GM21737 (cell line): ENCODE data around the gene KLHL40.
"Not testable (repeated sequence)": the region's sequence is repeated elsewhere in the genome, so short reads cannot be mapped to it uniquely, and the experiment has no call there.

Experiments
- ATAC-seq: cut with Tn5 transposase; IDR thresholded peaks from one replicate; pipeline ENCODE4 v1.9.1; 2021; ENCODE audit warnings: mild to moderate bottlenecking, moderate library complexity; ENCODE audit not compliant: unreplicated experiment

The KLHL40 gene

DNA sequence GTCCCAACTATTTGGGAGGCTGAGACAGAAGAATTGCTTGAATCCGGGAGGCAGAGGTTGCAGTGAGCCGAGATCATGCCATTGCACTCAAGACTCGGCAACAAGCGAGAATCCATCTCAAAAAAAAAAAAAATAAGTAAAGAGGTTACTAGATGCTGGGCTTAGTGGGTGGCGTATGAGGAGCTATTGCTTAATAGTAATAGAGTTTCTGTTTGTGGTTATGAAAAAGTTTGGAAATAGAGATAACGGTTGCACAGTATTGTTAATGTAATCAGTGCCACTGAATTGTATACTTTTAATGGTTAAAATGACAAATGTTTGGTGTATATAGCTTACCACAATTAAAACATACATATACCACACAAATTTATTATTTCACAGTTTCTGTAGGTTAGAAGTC, 32.0 kb downstream of the KLHL40 start:
- ATAC-seq: no peak

DNA sequence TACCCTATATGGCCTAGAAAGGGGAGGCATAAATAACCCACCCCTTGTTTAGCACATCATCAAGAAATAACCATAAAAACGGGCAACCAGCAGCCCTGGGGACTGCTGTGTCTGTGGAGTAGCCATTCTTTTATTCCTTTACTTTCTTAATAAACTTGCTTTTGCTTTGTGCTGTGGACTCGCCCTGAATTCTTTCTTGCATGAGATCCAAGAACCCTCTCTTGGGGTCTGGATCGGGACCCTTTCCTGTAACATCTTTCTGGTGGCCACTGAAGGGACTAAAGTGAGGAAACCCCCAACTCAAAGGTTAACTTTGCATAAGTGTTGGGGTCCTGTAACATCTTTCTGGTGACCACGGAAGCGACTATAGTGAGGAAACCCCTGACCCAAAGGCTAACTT, 33.0 kb downstream of the KLHL40 start:
- no peak for ATAC-seq

DNA sequence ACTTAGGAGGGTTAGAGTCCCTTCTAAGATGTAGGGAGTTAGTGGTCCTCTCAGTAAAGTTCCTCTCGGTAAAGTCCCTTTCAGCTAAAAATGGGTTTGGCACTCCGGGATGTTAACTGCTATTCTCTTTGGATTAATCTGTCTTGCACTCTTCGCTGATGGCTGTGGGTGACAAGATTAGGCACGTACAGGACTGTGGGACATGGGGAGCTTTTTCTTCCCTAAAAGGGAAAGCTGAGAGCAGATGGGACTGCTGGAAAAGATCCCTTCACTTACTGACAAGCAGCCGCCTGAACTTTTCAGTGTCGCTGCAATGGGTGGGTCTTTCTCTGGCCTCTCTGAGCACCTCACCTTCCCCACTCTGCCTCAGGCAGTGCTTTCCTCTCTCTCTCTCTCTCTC, 33.7 kb downstream of the KLHL40 start:
- ATAC-seq: no peak

DNA sequence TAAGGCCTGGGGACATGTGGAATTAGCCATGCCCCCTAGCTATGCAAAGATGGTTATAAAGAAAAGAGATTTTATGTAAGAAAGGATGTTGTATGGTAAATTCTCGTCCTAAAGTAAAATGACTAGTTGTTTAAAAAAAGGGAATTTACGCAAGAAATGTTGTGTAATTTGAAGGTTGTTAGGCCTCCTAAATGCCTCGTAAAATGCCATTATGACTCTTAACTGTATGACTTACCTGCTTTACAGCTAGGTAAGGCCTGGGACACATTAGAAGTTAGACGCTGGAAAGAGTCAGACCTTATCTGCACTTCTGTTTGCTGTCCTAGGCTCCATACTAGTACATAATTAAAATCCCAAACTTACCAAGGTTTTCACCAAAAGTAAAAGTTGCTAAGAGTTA, 34.8 kb downstream of the KLHL40 start:
- no peak for ATAC-seq

DNA sequence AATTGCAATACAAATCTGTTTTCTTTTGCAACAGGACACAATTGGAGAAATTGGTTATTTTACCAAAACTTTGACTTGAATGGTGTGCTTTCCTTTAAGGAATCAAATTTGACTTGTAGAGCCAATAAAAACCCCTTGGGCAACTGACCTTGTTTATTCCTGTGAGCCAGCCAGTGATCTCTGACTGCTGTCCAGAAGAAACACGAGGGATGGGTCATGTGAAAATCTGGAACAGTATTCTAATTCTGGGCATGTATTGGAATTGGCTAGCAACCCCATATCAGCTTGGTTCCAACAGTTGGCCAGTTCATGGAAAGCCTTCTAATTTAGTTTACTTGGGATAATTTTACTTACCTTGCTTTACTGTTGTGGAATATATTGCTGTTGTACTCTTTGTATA, 36.4 kb downstream of the KLHL40 start:
- no peak for ATAC-seq

DNA sequence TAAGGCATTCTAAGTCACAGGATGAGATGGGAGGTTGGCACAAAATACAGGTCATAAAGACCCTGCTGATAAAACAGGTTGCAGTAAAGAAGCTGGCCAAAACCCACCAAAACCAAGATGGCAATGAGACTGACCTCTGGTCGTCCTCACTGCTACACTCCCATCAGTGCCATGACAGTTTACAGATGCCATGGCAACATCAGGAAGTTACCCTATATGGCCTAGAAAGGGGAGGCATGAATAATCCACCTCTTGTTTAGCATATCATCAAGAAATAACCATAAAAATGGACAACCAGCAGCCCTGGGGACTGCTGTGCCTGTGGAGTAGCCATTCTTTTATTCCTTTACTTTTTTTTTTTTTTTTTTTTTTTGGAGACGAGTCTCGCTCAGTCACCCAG, 37.1 kb downstream of the KLHL40 start:
- not testable (repeated sequence) for ATAC-seq

DNA sequence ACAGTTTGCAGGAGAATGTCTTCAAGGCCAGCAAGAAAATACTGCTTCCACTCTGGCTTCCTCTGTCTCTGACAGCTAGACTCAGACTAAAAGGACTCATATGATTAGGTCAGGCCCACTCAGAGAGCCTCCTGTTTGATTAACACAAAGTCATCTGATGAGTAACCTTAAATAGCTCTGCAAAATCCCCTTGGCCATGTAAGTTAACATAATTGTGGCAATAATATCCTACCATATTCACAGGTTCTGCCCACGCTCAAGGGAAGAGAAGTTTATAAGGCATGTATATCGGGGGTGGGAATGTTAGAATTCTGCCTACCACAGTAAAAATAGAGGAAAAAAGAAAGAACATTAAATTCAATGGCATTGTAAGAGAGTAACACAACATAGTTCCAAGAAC, 37.9 kb downstream of the KLHL40 start:
- ATAC-seq: no peak

DNA sequence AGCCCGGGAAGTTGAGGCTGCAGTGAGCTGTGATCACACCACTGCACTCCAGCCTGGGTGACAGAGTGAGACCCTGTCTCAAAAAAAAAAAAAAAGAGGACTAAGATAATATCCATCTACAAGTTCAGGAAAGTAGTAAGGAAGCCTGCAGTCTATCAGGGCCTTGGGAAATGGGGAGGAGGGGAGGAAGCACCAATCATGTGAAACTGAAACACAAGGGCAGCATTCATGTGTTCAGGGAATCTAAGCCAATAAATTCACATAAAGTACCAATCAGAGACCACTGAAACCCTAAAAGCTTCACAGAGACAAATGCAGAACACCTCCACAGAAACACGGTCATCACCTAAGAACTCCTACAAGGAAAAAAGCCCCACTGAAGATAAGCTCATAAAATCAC, 40.1 kb downstream of the KLHL40 start:
- ATAC-seq: no peak

DNA sequence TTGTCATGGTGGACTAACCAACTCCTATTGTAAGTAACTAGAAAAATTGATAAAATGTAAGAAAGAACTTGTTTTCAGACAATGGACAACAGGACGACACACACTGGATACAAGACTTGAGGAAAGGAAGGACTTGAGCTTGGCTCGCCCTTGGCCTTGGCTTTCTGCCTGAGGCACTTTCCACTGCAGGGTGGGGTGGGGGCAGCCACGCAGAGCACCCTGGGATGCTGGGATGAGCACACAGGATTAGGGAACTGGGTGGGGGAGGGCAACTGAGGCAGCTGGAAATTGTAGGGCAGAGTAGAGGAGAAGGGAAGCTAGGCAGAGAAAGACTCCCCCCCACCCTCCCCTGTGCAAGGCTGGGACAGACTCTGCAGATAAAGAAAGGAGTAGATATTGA, 42.7 kb downstream of the KLHL40 start:
- ATAC-seq: no peak

DNA sequence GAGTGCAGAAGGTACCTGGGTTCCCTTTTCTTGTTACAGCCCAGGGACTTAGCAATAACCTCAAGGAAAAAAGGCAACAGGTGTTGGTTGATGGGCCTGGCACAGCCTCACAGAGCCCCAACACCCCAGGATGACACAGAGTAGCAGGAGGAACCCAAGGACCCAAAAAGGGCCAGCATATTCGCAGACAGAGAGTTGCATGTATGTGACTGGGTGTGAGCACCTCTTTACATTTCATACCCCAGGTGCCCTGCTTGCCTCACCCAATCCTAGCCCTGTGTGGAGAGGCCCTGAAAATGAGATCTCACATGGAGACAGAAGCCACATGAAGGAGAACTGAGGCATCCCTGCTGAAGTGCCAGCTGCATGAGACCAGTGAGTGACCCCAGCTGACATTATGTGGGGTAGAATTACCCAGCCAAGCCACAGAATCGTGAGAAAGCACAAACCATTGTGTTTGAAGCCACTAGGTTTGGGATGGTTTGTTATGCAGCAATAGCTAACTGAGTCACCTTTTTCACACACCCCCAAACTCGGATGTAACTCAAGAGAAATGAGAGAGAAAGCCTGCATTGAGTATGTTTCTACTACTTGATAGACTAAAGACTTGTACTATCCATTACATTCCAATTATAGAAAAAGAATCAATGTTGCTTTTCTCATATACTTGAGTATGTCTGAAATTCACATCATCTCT, 43.5 kb downstream of the KLHL40 start:
- no peak for ATAC-seq

DNA sequence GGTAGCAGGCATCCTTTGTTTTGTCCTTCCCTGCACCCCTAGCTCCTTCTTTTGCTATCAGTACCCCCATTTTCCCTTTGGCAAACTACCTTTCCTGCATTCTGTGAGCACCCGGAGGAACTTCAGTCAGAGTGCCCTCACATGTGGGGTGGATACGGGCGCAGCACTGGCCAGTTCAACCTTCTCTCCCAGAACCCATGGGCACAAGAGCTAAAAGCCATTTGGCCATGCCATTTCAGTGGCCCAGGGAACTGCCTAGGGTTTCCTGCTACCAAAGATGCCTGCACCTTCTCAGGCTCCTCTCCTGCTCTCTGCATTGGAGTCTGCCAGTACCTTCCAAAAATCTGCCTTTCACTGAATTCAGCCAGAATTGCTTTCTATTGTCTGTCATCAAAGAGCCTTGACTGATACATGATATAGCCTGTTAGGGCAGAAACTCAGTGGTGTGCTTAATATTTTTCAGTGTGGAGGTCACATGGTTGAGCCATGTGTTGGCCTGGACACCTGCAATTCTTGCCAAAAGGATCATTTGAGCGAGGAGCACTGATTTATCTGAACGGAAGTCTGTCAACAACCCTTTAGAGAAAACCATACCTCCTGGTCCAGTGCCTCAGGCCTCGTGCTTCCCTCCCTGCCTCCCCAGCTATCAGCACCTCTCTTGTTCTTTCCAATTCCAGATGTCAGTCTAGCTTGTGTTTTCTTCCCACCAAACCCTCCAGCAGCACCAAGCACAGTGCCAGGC, 44.2 kb downstream of the KLHL40 start:
- ATAC-seq: no peak

DNA sequence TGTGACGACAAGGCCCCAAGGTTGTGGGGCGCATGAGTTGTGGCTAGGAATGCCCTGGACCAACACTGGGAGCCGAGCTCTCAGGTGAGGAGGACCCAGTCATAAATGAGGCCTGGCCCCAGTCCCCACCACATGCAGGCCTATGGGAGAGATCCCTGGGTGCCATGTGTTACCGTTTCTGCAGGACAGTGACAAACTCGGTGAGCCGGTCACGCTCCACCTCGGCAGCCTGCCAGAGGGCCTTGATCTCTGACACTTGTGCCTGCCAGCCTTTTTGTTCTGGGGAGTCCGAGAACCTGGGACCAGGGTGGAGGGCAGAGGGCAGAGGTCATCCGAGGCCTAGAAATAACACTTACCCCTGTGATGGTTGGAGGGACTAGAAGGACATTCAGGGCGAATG, 45.0 kb downstream of the KLHL40 start:
- ATAC-seq: no peak

DNA sequence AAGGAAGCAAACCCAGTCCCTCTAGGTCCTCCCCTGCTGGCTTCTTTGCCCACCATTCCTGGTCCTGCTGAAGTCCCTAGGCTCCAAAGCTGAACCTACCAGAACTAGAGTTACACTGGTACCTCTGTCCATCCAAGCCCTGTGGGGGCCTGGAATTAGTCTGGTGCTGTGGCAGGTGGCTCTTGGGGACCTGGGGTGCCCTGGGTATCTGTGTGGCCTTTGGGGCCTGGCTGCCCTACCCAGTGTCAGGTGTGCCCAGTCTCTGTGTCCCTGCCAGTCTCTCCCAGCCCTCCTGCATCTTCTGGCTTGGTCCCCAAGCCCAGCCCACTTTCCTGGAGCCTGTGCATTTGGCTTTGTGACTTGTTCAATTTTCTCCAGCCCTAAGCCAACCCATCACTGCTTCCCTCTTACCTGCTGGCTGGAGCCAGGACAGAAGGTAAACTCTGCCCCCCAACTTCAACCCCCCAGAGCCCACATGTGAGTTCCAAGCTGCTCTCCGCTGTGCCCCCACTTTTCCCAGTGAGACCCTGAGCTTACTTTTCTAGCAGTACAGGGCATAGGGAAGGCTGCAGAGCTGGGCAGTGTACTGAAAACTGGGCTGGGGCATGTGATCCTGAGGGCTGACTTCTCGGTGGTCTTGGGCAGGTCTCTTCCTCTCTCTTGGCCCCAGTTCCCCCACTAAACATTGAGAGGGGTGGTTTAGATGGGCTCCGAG, 45.5 kb downstream of the KLHL40 start:
- no peak for ATAC-seq

DNA sequence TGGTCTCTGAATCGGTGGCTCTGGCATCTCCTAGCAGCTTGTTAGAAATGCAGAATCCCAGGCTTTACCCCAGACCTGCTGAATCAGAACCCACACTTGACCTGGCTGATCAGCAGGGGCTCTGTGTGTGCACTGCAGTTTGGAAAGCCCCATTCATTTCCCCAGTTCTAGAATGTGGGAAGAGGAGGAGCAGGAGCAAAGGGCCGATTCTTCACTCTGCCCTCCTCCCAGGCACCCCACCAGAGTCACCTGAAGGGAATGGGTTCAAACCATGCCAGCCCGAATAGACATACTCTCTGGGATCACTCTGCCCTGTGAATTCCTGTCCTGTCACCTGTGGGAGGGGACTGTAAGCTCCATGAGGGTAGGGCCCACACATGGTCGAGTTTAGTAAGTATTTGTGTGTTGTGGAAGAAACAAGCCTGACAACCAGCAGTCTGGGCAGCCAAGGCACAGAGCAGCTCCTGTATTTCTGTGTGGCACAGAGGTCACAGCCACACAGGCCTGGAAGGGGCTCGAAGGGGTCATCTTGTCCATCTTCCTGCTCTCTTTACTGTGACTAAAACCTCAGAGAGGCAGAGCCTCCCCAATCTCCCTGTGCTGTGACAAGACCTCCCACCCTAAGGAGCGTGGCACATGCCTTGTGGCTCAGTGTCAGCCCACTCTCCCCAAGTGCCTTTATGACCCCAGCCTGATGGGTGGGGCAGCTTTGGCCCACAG, 46.3 kb downstream of the KLHL40 start:
- ATAC-seq: no peak

DNA sequence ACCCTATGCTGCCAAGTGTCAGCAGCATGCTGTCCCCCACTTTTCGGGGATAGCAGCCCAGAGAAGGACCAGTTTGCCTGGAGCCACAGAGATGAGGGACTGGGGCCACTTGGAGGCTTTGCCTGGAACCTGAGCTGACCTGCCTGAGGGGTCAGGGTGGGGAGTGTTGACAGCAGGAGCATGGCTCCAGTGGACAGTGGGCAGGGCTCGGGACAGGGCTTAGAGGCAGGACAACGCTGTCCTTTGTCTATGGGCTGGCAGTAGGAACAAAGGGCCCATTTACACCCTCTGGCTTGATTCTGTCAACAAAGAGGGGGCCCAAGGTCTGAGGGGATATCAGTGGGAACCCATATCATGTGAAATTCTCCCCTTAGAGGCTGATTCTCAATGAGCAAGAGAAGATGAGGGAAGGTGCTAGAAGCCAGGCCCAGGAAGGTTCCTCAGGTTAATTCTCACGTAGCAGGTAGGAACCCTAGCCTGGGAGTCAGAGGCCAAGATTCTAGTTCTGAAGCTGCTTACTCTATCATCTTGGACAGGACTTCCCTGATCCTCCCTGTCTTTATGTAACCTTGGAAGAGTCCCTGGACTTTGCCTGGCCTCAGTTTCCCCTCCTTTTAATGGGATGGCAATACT, 47.0 kb downstream of the KLHL40 start:
- ATAC-seq: no peak

DNA sequence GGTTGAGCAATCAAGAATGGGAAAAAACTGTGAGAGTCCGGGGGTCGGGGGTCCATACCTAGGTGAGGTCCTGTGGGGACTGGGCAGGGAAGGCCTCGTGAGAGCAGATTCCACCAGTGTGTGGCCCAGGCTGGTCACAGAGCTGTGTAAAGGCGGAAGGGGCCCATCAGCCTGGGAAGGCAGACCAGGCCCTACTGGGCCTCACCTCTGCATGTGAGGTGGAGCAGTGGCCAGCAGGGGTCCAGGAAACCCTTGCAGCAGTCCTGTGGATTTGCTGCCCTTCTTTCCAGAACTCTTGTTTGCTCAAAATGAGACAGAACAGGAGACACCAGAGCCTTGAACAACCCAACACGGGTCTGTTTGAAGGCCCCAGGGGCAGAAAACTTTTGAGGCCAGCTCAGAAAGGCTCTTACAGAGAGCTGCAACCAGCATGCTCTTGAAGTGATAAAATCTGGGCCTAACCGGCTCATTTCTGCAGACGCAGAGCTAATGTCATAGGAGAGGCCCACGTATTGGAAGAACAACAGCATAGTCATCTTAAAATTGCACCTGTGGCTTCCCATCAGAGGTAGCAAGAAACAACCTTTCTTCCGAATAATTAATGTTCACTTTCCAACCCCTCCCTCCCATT, 47.6 kb downstream of the KLHL40 start:
- no peak for ATAC-seq

DNA sequence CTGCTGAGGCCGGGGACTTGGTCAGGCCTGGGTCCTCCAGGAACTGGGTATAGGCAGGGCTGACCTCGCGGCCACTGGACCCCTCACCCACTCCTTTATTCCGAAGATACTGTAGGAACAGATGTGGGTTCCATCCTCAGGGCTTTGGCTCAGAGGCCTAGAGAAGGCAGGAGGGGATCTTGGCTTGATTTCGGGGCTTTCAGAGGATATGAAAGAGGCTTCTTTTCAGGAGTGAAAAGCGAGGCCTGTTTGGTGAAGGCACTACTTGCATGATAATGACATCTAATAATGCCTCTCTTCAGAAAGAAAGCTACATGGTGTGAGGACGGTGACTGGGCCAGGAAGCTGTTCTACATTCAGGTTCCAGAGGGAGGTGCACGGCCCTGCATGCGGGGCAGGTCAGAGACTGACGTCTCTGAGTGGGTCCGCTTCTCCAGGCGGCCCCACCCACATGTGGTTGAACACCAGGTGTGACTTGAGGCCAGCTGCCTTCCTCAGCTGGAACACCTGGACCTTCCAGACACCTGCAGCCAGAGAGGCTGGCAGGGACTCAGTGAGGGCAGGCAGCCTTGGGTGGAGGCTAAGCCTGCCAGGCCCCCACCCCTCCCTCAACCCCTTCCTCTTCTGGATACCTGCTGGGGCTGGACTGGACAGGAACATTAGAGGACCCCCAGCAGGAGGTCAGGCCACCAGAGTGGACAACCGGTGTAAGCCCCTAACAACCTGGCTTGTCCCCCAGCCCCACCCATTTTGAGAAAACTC, 48.3 kb downstream of the KLHL40 start:
- no peak for ATAC-seq

DNA sequence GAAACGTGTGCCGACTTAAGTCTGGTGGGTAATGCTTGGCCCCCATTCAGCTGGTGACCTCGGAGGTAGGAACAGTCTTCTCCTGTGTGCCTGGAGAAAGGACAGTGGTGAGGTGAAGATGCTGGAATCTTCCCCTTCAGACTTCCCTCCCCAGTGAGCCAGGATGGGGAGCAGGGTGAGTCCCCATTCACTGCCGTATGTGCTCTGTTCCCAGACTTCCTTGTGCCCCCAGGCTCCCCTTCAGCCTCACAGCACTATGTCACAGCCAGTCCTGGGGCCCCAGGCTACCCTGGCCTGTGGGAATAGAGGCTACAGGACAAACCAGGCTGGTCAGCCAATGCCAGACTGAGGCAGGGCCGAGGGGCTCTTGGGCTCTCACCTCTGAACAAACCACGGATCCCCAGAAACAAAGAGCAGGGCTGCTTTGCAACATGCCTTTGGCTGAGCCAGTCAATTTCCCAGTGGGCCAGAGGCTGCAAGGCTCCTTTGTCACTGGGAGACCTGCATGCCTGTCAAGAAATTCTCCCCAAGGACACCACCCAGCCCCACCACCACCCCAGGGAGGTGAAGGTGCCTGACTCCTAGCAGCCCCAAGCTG, 49.0 kb downstream of the KLHL40 start:
- no peak for ATAC-seq

DNA sequence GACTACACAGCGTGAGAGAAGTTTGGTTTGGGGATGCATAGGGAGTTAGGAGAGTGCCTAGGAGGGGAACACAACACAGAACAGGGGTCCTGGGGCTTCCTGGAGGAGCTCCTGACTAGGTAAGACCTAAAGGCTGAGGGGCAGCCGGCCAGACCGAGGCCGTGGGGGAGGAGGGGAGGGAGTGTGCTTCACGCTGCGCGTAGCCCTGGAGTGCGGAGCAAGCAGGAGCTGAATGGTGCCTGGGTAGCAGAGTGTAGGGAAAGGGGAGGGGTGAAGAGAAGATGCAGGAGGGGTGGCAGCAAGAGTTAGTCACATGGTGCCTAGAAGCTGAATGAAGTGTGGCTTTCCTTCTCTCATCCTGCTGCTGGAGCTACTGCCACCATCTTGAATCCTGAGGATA, 49.7 kb downstream of the KLHL40 start:
- ATAC-seq: no peak
